NCI-H1436 (cell line): ENCODE results near the gene RPL27A.

Experiments
- DNase-seq: peaks from one replicate; lab custom pipeline; 2025; lab: John Stamatoyannopoulos, UW

RPL27A gene

GRCh38 chr11:8699903-8700302, 17.3 kb downstream of the RPL27A start:
- no peak for DNase-seq

GRCh38 chr11:8701891-8702597, 19.5 kb downstream of the RPL27A start:
- no peak for DNase-seq

GRCh38 chr11:8702598-8702915, 20.0 kb downstream of the RPL27A start:
- no peak for DNase-seq

- no peak for DNase-seq
These were observed 21.5 kb downstream of the RPL27A start for GRCh38 chr11:8704136-8704535.

- DNase-seq = no peak
These were observed 22.6 kb downstream of the RPL27A start for GRCh38 chr11:8705146-8705545.

- DNase-seq = no peak
These were observed 24.3 kb downstream of the RPL27A start for GRCh38 chr11:8706673-8707432.

- DNase-seq = no peak
These were observed 25.1 kb downstream of the RPL27A start for GRCh38 chr11:8707541-8708191.

GRCh38 chr11:8709002-8709672, 26.5 kb downstream of the RPL27A start:
- DNase-seq = no peak

GRCh38 chr11:8709777-8710176, 27.2 kb downstream of the RPL27A start:
- no peak for DNase-seq

GRCh38 chr11:8711895-8712442, 29.4 kb downstream of the RPL27A start:
- DNase-seq = no peak

- no peak for DNase-seq
These were observed 29.9 kb downstream of the RPL27A start for GRCh38 chr11:8712506-8712905.

- no peak for DNase-seq
These were observed 31.3 kb downstream of the RPL27A start for GRCh38 chr11:8713760-8714454.

- no peak for DNase-seq
These were observed 32.1 kb downstream of the RPL27A start for GRCh38 chr11:8714622-8715225.

- DNase-seq = no peak
These were observed 32.9 kb downstream of the RPL27A start for GRCh38 chr11:8715501-8715900.

- DNase-seq = no peak
These were observed 34.9 kb downstream of the RPL27A start for GRCh38 chr11:8717544-8717875.

GRCh38 chr11:8717876-8718753, 35.5 kb downstream of the RPL27A start:
- no peak for DNase-seq

GRCh38 chr11:8719211-8719649, 36.6 kb downstream of the RPL27A start:
- no peak for DNase-seq

- no peak for DNase-seq
These were observed 37.1 kb downstream of the RPL27A start for GRCh38 chr11:8719721-8720120.

GRCh38 chr11:8720352-8720751, 37.8 kb downstream of the RPL27A start:
- no peak for DNase-seq

GRCh38 chr11:8720868-8721608, 38.4 kb downstream of the RPL27A start:
- no peak for DNase-seq
